ENCODE data around the gene ADAM12. TPM values are rescaled to one million over a fixed set of nuclear protein-coding genes. Genes with fewer than 3 reads are reported as not detected.

Gene ADAM12
- total and polyA plus RNA-seq, 2 donors (not counting 3 experiments of a cell fraction or from before 2014, with no cell fraction given), result 0.22 to 0.33 TPM

GRCh38 chr10:126225672-126226008, 162.6 kb downstream of the ADAM12 start:
- no peak overlapping the region for H3K9ac ChIP-seq (replicated peaks; ENCODE audit: extremely low read depth, insufficient read depth, low read length)

More at GRCh38 chr10:126225672-126226008, 162.6 kb downstream of the ADAM12 start:
- intact Hi-C loops (cut with micrococcal nuclease) (no loop called here), dilution Hi-C loops (cut with MboI; ENCODE audit: extremely low pct_ligation_motif_present, low sequenced_read_pairs) (no loop called here)
- Histone ChIP-seq H3K4me3 (replicated peaks in 1 of 3; ENCODE audit: insufficient read depth in 1 of 3, low read depth in 1 of 3, low read length in 3 of 3) (no peak overlapping the region), H3K9me1 (replicated peaks; ENCODE audit: control insufficient read depth, extremely low read depth, insufficient read depth, low read length) (no peaks in the 10 kb centered on the region), H3K79me2 (ENCODE audit: control insufficient read depth, insufficient read depth, low read length) (no peaks in the 10 kb centered on the region), H3K4me1 (ENCODE audit: control insufficient read depth, extremely low read depth, insufficient read depth, low read length) (no peaks in the 10 kb centered on the region), H4K20me1 (replicated peaks; ENCODE audit: control insufficient read depth, extremely low read depth, insufficient read depth, low read length) (no peaks in the 10 kb centered on the region), H2AFZ (ENCODE audit: low read depth, low read length) (no peak overlapping the region), H3K27ac (ENCODE audit: insufficient read depth, low read depth, low read length) (no peak overlapping the region), H3K36me3 (ENCODE audit: control insufficient read depth in 2 of 2, extremely low read depth in 1 of 2, insufficient read depth in 2 of 2, low read length in 2 of 2) (no peaks in the 10 kb centered on the region), H3K4me2 (ENCODE audit: insufficient read depth, low read length) (no peak overlapping the region), H3K9me3 (replicated peaks; ENCODE audit: control insufficient read depth, insufficient read depth, low read length) (no peaks in the 10 kb centered on the region), H3K27me3 (ENCODE audit: control insufficient read depth in 2 of 2, insufficient read depth in 2 of 2, low read length in 2 of 2) (no peaks in the 10 kb centered on the region)
- TF ChIP-seq MAX (IDR thresholded peaks at IDR 0.05; ENCODE audit: insufficient read depth, insufficient read length), result no peak
- TF ChIP-seq CTCF (IDR thresholded peaks at IDR 0.05; ENCODE audit: extremely low read depth in 1 of 2, insufficient read depth in 1 of 2, low read depth in 1 of 2, low read length in 2 of 2), result no peak
- TF ChIP-seq EZH2 (IDR thresholded peaks at IDR 0.05; ENCODE audit: borderline replicate concordance, low read depth, low read length, severe bottlenecking), result no peak
- no peak for TF ChIP-seq MYC (IDR thresholded peaks at IDR 0.05; ENCODE audit: low read depth, low read length)
- TF ChIP-seq FOS (IDR thresholded peaks at IDR 0.05; ENCODE audit: borderline replicate concordance, insufficient read depth, low read length), result no peak
- no peak for TF ChIP-seq JUN (IDR thresholded peaks at IDR 0.05; ENCODE audit: borderline replicate concordance, insufficient read depth, insufficient read length, low read depth)
- no peak for TF ChIP-seq GATA2 (IDR thresholded peaks at IDR 0.05; ENCODE audit: insufficient read depth, insufficient read length, low read depth, low read length)
- no peak for TF ChIP-seq POLR2AphosphoS5 (IDR thresholded peaks at IDR 0.05; ENCODE audit: insufficient read depth, low read depth, low read length)
- no peak for TF ChIP-seq POLR2A (IDR thresholded peaks at IDR 0.05; ENCODE audit: low read depth, low read length)
- POLR2A ChIA-PET, result no interaction called here
- FAIRE-seq (no peak), DNase-seq (ENCODE audit: low read depth, low spot score) (no peak)
- no TSS peak for BruUV-seq (replicated peaks)
- CTCF ChIA-PET, result no interaction called here
